ENCODE data around the gene NCKAP5L.
"Not testable (repeated sequence)": the region's sequence is repeated elsewhere in the genome, so short reads cannot be mapped to it uniquely, and the experiment has no call there.

Gene NCKAP5L

GRCh38 chr12:49872781-49873181 lies 44.6 kb upstream of the NCKAP5L start:
- Histone ChIP-seq H3K4me1 (ENCODE audit: low read length) (no peaks in the 10 kb centered on the region), H3K9ac (ENCODE audit: low read length) (no peak overlapping the region), H3K79me2 (ENCODE audit: low read length) (no peaks in the 10 kb centered on the region), H3K4me3 (ENCODE audit: low read length) (no peak overlapping the region), H3K27me3 (replicated peaks; ENCODE audit: insufficient read depth, low read length) (no peaks in the 10 kb centered on the region), H3K36me3 (replicated peaks; ENCODE audit: insufficient read depth, low read length) (no peaks in the 10 kb centered on the region), H3K27ac (ENCODE audit: low read length) (no peak overlapping the region), H4K20me1 (ENCODE audit: insufficient read depth, low read length) (no peaks in the 10 kb centered on the region), H2AFZ (ENCODE audit: low read length) (no peak overlapping the region), H3K9me3 (replicated peaks; ENCODE audit: insufficient read depth, low read length) (no peaks in the 10 kb centered on the region), H3K9me2 (replicated peaks; ENCODE audit: insufficient read depth, low read length) (no peaks in the 10 kb centered on the region), H3F3A (ENCODE audit: insufficient read depth, low read length) (no peaks in the 10 kb centered on the region), H3K4me2 (ENCODE audit: low read depth, low read length) (no peak overlapping the region)
- no peak for TF ChIP-seq CTCF (IDR thresholded peaks at IDR 0.05; ENCODE audit: low read length)
- no peak for TF ChIP-seq EZH2phosphoT487 (IDR thresholded peaks at IDR 0.05; ENCODE audit: low read length)
- TF ChIP-seq EZH2 (optimal IDR thresholded peaks at IDR 0.05; ENCODE audit: low read depth, low read length): no peak
- no peak for DNase-seq

- no peak overlapping the region for H3K4me2 ChIP-seq (ENCODE audit: low read depth, low read length)
- no peak overlapping the region for H3K27ac ChIP-seq (ENCODE audit: low read length)
- no peak for DNase-seq
- H3K4me3 ChIP-seq (ENCODE audit: low read length): no peak overlapping the region
- no peaks in the 10 kb centered on the region for H3K79me2 ChIP-seq (ENCODE audit: low read length)
- H3K9me3 ChIP-seq (replicated peaks; ENCODE audit: insufficient read depth, low read length): no peaks in the 10 kb centered on the region
- no peaks in the 10 kb centered on the region for H3K9me2 ChIP-seq (replicated peaks; ENCODE audit: insufficient read depth, low read length)
- H2AFZ ChIP-seq (ENCODE audit: low read length): no peak overlapping the region
- H3K9ac ChIP-seq (ENCODE audit: low read length): no peak overlapping the region
- no peaks in the 10 kb centered on the region for H3K36me3 ChIP-seq (replicated peaks; ENCODE audit: insufficient read depth, low read length)
- no peaks in the 10 kb centered on the region for H3F3A ChIP-seq (ENCODE audit: insufficient read depth, low read length)
- no peaks in the 10 kb centered on the region for H3K27me3 ChIP-seq (replicated peaks; ENCODE audit: insufficient read depth, low read length)
- no peaks in the 10 kb centered on the region for H4K20me1 ChIP-seq (ENCODE audit: insufficient read depth, low read length)
- H3K4me1 ChIP-seq (ENCODE audit: low read length): no peaks in the 10 kb centered on the region
- TF ChIP-seq CTCF (IDR thresholded peaks at IDR 0.05; ENCODE audit: low read length) (no peak), EZH2 (optimal IDR thresholded peaks at IDR 0.05; ENCODE audit: low read depth, low read length) (no peak), EZH2phosphoT487 (IDR thresholded peaks at IDR 0.05; ENCODE audit: low read length) (no peak)
Measured at GRCh38 chr12:49872381-49872780, 44.2 kb upstream of the NCKAP5L start.

- not testable (repeated sequence) for H2AFZ ChIP-seq (ENCODE audit: low read length); H3K79me2 ChIP-seq (ENCODE audit: low read length); H3K9me2 ChIP-seq (replicated peaks; ENCODE audit: insufficient read depth, low read length); H3K9ac ChIP-seq (ENCODE audit: low read length); H4K20me1 ChIP-seq (ENCODE audit: insufficient read depth, low read length); H3F3A ChIP-seq (ENCODE audit: insufficient read depth, low read length); H3K27me3 ChIP-seq (replicated peaks; ENCODE audit: insufficient read depth, low read length); H3K4me3 ChIP-seq (ENCODE audit: low read length); H3K4me2 ChIP-seq (ENCODE audit: low read depth, low read length); H3K9me3 ChIP-seq (replicated peaks; ENCODE audit: insufficient read depth, low read length); H3K27ac ChIP-seq (ENCODE audit: low read length); DNase-seq; H3K4me1 ChIP-seq (ENCODE audit: low read length); H3K36me3 ChIP-seq (replicated peaks; ENCODE audit: insufficient read depth, low read length)
Measured at GRCh38 chr12:49871811-49872251, 43.6 kb upstream of the NCKAP5L start.

GRCh38 chr12:49871263-49871561 lies 43.0 kb upstream of the NCKAP5L start:
- H3K9me2 ChIP-seq (replicated peaks; ENCODE audit: insufficient read depth, low read length): no peaks in the 10 kb centered on the region
- no peak overlapping the region for H2AFZ ChIP-seq (ENCODE audit: low read length)
- no peak overlapping the region for H3K4me3 ChIP-seq (ENCODE audit: low read length)
- H3K79me2 ChIP-seq (ENCODE audit: low read length): no peaks in the 10 kb centered on the region
- TF ChIP-seq EZH2phosphoT487 (IDR thresholded peaks at IDR 0.05; ENCODE audit: low read length) (no peak), EZH2 (optimal IDR thresholded peaks at IDR 0.05; ENCODE audit: low read depth, low read length) (no peak), CTCF (IDR thresholded peaks at IDR 0.05; ENCODE audit: low read length) (no peak)
- H3K4me1 ChIP-seq (ENCODE audit: low read length): no peaks in the 10 kb centered on the region
- H3F3A ChIP-seq (ENCODE audit: insufficient read depth, low read length): no peaks in the 10 kb centered on the region
- no peak overlapping the region for H3K9ac ChIP-seq (ENCODE audit: low read length)
- H3K27me3 ChIP-seq (replicated peaks; ENCODE audit: insufficient read depth, low read length): no peaks in the 10 kb centered on the region
- H3K36me3 ChIP-seq (replicated peaks; ENCODE audit: insufficient read depth, low read length): no peaks in the 10 kb centered on the region
- DNase-seq: no peak
- no peaks in the 10 kb centered on the region for H3K9me3 ChIP-seq (replicated peaks; ENCODE audit: insufficient read depth, low read length)
- H4K20me1 ChIP-seq (ENCODE audit: insufficient read depth, low read length): no peaks in the 10 kb centered on the region
- H3K4me2 ChIP-seq (ENCODE audit: low read depth, low read length): no peak overlapping the region
- H3K27ac ChIP-seq (ENCODE audit: low read length): no peak overlapping the region

Measured in MM.1S (cell line).